Spleen (tissue), 11 donors: ENCODE data around the gene SSH2. TPM values are rescaled to one million over a fixed set of nuclear protein-coding genes. Genes with fewer than 3 reads are reported as not detected.
A peak's percentile ranks its signal among the peaks of the same experiment; 100 is the strongest.
"Not testable (repeated sequence)": the region's sequence is repeated elsewhere in the genome, so short reads cannot be mapped to it uniquely, and the experiment has no call there.

Source experiments
- DNase-seq: peaks from one replicate; pipeline ENCODE4 v3.0.0-alpha.2; 2020
- H3K27ac ChIP-seq, 8 donors: fragments of 200-600 bp; sonication (generic) in 7 of 8; 1 replicate in 4 of 8; 2 replicates in 4 of 8; pipeline versions ENCODE4 v1.5.0 to v1.8.0; 2016 to 2021; ENCODE audit warnings: inconsistent platforms in 4 of 8, mild to moderate bottlenecking in 4 of 8, moderate library complexity in 1 of 8
- H3K27me3 ChIP-seq, 7 donors: fragments of 200-600 bp; sonication (generic) in 6 of 7; replicated peaks in 1 of 7; 1 replicate in 4 of 7; 2 replicates in 3 of 7; pipeline versions ENCODE4 v1.5.0 to v1.8.0; 2016 to 2021; ENCODE audit warnings: inconsistent platforms in 3 of 7, mild to moderate bottlenecking in 1 of 7
- H3K36me3 ChIP-seq, 6 donors: fragments of 200-600 bp; sonication (generic) in 5 of 6; 1 replicate in 4 of 6; 2 replicates in 2 of 6; pipeline versions ENCODE4 v1.5.0 to v1.8.0; 2016 to 2021; ENCODE audit warnings: inconsistent platforms in 2 of 6
- H3K4me1 ChIP-seq, 6 donors: fragments of 200-600 bp; sonication (generic) in 5 of 6; 1 replicate in 3 of 6; 2 replicates in 3 of 6; pipeline versions ENCODE4 v1.5.0 to v1.8.0; 2016 to 2021; ENCODE audit warnings: inconsistent platforms in 3 of 6
- H3K4me3 ChIP-seq, 8 donors: fragments of 200-600 bp; sonication (generic) in 7 of 8; 1 replicate in 4 of 8; 2 replicates in 4 of 8; pipeline versions ENCODE4 v1.5.0 to v1.8.0; 2016 to 2021; ENCODE audit warnings: inconsistent platforms in 4 of 8, mild to moderate bottlenecking in 4 of 8, moderate library complexity in 2 of 8
- H3K9me3 ChIP-seq, 8 donors: fragments of 200-600 bp; sonication (generic) in 7 of 8; 1 replicate in 4 of 8; 2 replicates in 4 of 8; pipeline versions ENCODE4 v1.5.0 to v1.8.0; 2016 to 2021; ENCODE audit warnings: inconsistent platforms in 4 of 8
- POLR2A ChIP-seq, 3 donors: fragments of 450-650 bp; IDR thresholded peaks; one replicate each; pipeline ENCODE4 v1.5.1; 2017; ENCODE audit warnings: antibody characterized with exemption in 3 of 3, mild to moderate bottlenecking in 1 of 3
- POLR2AphosphoS5 ChIP-seq, 3 donors: sonication (generic); formaldehyde crosslinking; IDR thresholded peaks; one replicate each; pipeline ENCODE4 v1.5.1; 2017; ENCODE audit warnings: antibody characterized with exemption in 3 of 3
- WGBS, 5 donors: extraction: QIAGEN DNeasy Blood & Tissue Kit in 3 of 5; methylation state at CpG; one replicate each; pipeline versions ENCODE4 v1.1.5 to v1.1.7; 2013 to 2018; 5-methylcytosine and 5-hydroxymethylcytosine counted together
- intact Hi-C: fragments of 100-400 bp; cut with DNase I; formaldehyde crosslinking; loops from one replicate; pipeline ENCODE4 v1.15.0; 2023; ENCODE audit warnings: low total_unique reads
- polyA plus RNA-seq, 3 donors: library from polyadenylated mRNA; stranded (reverse); fragments of 200-250 nt; gene quantifications; one replicate each; pipeline ENCODE4 v1.2.1, GENCODE V29; 2013
- total RNA-seq, 7 donors: library from RNA; depleted of rRNA in 3 of 7; stranded (reverse); fragments of >200 nt in 3 of 7; fragmentation: NEBNext Ultra II Directional in 4 of 7; extraction: Animal tissue kit (Norgen Biotek cat#: 25700) in 4 of 7; gene quantifications; one replicate each; pipeline versions ENCODE4 v1.1.0 to v1.2.1, GENCODE V29; 2016 to 2021
- TF ChIP-seq, protein P1 (sequence below), 11 experiments: fragments of 200-600 bp in 7 of 11; fragments of 450-650 bp in 4 of 11; sonication (generic) in 4 of 11; IDR thresholded peaks in 8 of 11; conservative IDR thresholded peaks in 3 of 11; 1 replicate in 7 of 11; 2 replicates in 4 of 11; pipeline versions ENCODE4 v1.4.0 to v1.8.0; 2016 to 2021; ENCODE audit warnings: antibody characterized with exemption in 11 of 11, inconsistent platforms in 4 of 11, mild to moderate bottlenecking in 1 of 11
- donor health status: healthy with polysubstance abuse.
- donor health status: DM: no; HTN: no; CAD: no; lungs with moderate emphysema.
- donor health status: DM: no; HTN: no; CAD: no.
- donor health status: Bipolar disorder and iron deficiency.
- donor health status: healthy.
- donor health status: DM: no; HTN: no; CAD: no.
- donor health status: DM: yes; HTN: yes; CAD: no.

The SSH2 gene
- total and polyA plus RNA-seq, 10 donors = 15.9 to 182 (median 113) TPM

DNA sequence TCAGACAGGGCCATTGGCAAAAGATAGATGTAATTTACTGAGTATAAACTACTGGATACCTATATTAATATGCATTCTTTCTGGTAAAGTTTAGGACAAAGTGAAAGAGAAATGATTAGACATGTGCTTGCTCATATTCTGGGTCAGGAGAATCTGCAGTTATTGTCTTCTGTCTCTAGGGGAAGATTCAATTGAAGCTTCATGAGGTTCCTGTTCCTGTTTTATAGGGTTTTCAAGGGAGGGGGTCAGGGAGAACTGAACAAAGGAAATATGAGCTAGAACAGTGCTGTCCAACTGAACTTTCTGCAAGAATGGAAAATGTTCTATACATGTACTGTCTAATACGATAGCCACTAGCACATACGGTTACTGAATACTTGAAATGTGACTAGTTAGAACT is 248.0 kb downstream of the SSH2 start:
- Histone ChIP-seq H3K36me3 (peaks cover 0 to 86% (median 18%) of the 10 kb centered on the region in 6 donors), H3K27ac (peak overlapping the region; percentile 30 to 84 (median 80)), H3K27me3 (no peaks in the 10 kb centered on the region), H3K4me1 (peaks cover 17 to 79% (median 41%) of the 10 kb centered on the region in 6 donors), H3K4me3 (peak overlapping the region in 1 of 8 donors; percentile 10), H3K9me3 (no peaks in the 10 kb centered on the region)
- DNase-seq = no peak
- TF ChIP-seq, protein P1, sequence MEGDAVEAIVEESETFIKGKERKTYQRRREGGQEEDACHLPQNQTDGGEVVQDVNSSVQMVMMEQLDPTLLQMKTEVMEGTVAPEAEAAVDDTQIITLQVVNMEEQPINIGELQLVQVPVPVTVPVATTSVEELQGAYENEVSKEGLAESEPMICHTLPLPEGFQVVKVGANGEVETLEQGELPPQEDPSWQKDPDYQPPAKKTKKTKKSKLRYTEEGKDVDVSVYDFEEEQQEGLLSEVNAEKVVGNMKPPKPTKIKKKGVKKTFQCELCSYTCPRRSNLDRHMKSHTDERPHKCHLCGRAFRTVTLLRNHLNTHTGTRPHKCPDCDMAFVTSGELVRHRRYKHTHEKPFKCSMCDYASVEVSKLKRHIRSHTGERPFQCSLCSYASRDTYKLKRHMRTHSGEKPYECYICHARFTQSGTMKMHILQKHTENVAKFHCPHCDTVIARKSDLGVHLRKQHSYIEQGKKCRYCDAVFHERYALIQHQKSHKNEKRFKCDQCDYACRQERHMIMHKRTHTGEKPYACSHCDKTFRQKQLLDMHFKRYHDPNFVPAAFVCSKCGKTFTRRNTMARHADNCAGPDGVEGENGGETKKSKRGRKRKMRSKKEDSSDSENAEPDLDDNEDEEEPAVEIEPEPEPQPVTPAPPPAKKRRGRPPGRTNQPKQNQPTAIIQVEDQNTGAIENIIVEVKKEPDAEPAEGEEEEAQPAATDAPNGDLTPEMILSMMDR (IDR thresholded peaks at IDR 0.05 in 8 of 11, conservative IDR thresholded peaks at IDR 0.05 in 3 of 11) = peak in 8 of 11 experiments; percentile 32 to 57 (median 41)
- TF ChIP-seq POLR2A (IDR thresholded peaks at IDR 0.05) = no peak
- 40 to 68% (median 48%) methylated on average over 2 of the region's 2 CpGs for WGBS, 5 donors
- intact Hi-C loops = no loop called here

GRCh38 chr17:29677824-29678223 is 252.2 kb downstream of the SSH2 start:
- DNase-seq = no peak
- no peak overlapping the region for H3K4me3 ChIP-seq
- peaks cover 8 to 85% (median 39%) of the 10 kb centered on the region in 6 donors for H3K4me1 ChIP-seq
- TF ChIP-seq POLR2AphosphoS5 (IDR thresholded peaks at IDR 0.05) (no peak), POLR2A (IDR thresholded peaks at IDR 0.05) (no peak)
- TF ChIP-seq, protein P1 (IDR thresholded peaks at IDR 0.05 in 8 of 11, conservative IDR thresholded peaks at IDR 0.05 in 3 of 11) = no peak
- H3K9me3 ChIP-seq = no peaks in the 10 kb centered on the region
- peak overlapping the region in 4 of 8 donors; percentile 6 to 63 (median 50) for H3K27ac ChIP-seq
- H3K36me3 ChIP-seq = peaks cover 0 to 86% (median 38%) of the 10 kb centered on the region in 6 donors
- no peaks in the 10 kb centered on the region for H3K27me3 ChIP-seq
- intact Hi-C loops = no loop called here
- WGBS, 5 donors = 50 to 78% (median 59%) methylated on average over 1 of the region's 1 CpG

DNA sequence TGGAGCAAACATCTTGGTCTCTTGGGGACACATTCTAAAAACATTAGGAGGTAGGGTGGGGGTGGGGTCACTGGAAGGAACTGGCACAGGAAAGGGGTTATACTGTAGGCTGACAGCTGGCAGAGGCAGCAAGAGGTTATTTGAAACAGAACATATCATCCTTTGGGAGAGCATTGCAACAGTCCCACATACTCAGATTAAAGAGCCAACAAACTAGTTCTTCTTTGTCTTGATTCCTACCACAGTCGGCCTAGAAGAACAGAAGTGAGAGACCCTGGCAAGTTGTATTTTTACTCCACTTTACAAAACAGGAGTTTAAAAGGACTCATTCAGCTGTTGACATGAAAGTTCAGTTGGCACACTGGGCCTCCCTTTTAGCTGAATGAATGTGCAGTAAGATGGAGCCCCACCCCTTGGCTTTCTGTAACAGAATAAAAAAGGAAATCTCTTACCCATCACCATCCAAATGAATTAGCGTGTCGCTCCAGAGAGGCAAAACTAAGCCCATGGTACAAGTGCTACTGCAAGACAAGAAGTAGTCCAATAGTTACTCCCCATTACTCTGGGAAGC is 252.7 kb downstream of the SSH2 start:
- Histone ChIP-seq H3K4me3 (no peak overlapping the region), H3K27ac (peak overlapping the region in 4 of 8 donors; percentile 6 to 63 (median 40)), H3K27me3 (no peaks in the 10 kb centered on the region), H3K4me1 (peaks cover 3 to 80% (median 34%) of the 10 kb centered on the region in 6 donors), H3K36me3 (peaks cover 0 to 89% (median 41%) of the 10 kb centered on the region in 6 donors), H3K9me3 (no peaks in the 10 kb centered on the region)
- TF ChIP-seq, protein P1 (IDR thresholded peaks at IDR 0.05 in 8 of 11, conservative IDR thresholded peaks at IDR 0.05 in 3 of 11) = no peak
- TF ChIP-seq POLR2AphosphoS5 (IDR thresholded peaks at IDR 0.05) (no peak), POLR2A (IDR thresholded peaks at IDR 0.05) (no peak)
- 52 to 63% (median 56%) methylated on average over 3 of the region's 3 CpGs for WGBS, 5 donors
- intact Hi-C loops = no loop called here
- no peak for DNase-seq

DNA sequence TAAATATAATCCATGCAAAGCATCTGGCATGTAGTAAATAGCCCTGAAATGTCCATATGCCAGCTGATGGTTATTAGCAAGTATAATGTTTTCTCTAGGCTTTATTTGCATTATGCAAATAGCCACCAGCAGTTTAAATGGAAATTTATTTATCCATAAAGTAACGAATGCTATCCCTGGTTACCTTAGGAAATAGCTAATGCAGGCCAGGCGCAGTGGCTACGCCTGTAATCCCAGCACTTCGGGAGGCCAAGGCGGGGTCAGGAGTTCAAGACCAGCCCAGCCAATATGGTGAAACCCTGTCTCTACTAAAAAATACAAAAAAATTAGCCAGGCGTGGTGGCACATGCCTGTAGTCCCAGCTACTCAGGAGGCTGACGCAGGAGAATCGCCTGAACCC is 254.1 kb downstream of the SSH2 start:
- H3K27me3 ChIP-seq, intact Hi-C loops, H3K27ac ChIP-seq, H3K9me3 ChIP-seq, H3K4me3 ChIP-seq, DNase-seq: not testable (repeated sequence)
- peak in 1 of 3 donors; percentile 31 for TF ChIP-seq POLR2AphosphoS5 (IDR thresholded peaks at IDR 0.05)
- Histone ChIP-seq H3K36me3 (peaks cover 0 to 100% (median 55%) of the 10 kb centered on the region in 6 donors), H3K4me1 (peaks cover 0 to 66% (median 22%) of the 10 kb centered on the region in 6 donors)
- 91 to 97% (median 94%) methylated on average over 8 of the region's 8 CpGs for WGBS, 5 donors
